ENCODE measurements around the gene RPS6KA2. TPM values are rescaled to one million over a fixed set of nuclear protein-coding genes. Genes with fewer than 3 reads are reported as not detected.

RPS6KA2 gene
- polyA plus RNA-seq, 1 donor (not counting 4 experiments of a cell fraction or from before 2014, with no cell fraction given) = 8.2 TPM

DNA sequence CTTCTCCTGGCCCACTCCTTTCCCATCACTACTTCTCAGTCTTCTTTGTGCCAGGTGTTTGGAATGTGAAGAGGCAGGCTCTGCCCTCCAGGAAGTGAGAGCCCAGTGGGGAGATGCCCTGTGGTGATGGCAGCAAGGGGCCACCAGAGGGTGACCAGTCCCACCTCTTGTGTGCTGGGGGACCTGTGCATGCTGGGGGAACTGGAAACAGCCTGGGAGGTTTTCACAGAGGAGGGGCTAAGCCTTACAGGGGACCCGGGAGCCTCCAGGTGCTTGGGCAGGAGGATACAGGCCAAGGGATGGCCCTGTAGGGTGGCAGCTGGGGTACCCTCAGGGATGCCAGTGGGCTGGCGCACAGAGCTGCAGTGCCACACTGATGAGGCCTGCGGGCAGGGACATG is 112.9 kb downstream of the RPS6KA2 start:
- Histone ChIP-seq H3K27ac (ENCODE audit: control insufficient read depth, insufficient read depth, low read length) (no peak overlapping the region), H3K27me3 (ENCODE audit: control insufficient read depth, extremely low read depth, insufficient read depth, low read length) (no peaks in the 10 kb centered on the region), H3K79me2 (ENCODE audit: control insufficient read depth, insufficient read depth, low read length) (no peaks in the 10 kb centered on the region), H3K9me3 (ENCODE audit: control insufficient read depth, low read depth, low read length) (no peaks in the 10 kb centered on the region), H2AFZ (ENCODE audit: control insufficient read depth, low read length) (no peak overlapping the region), H3K9me1 (ENCODE audit: control insufficient read depth, extremely low read depth, insufficient read depth, low read length) (no peaks in the 10 kb centered on the region), H3K9ac (ENCODE audit: control insufficient read depth, extremely low read depth, insufficient read depth, low read length) (no peak overlapping the region), H3K4me3 (ENCODE audit: control insufficient read depth in 2 of 3, extremely low read depth in 1 of 3, insufficient read depth in 2 of 3, low read depth in 1 of 3, low read length in 3 of 3) (no peak overlapping the region), H3K4me1 (ENCODE audit: control insufficient read depth, extremely low read depth, insufficient read depth, low read length) (peaks cover 8% of the 10 kb centered on the region), H4K20me1 (ENCODE audit: control insufficient read depth, extremely low read depth, insufficient read depth, low read length) (no peaks in the 10 kb centered on the region), H3K4me2 (ENCODE audit: control insufficient read depth, extremely low read depth, insufficient read depth, low read depth, low read length) (no peak overlapping the region), H3K36me3 (ENCODE audit: control insufficient read depth in 2 of 2, extremely low read depth in 1 of 2, insufficient read depth in 2 of 2, low read length in 2 of 2) (no peaks in the 10 kb centered on the region)
- DNase-seq (ENCODE audit: low read depth, low spot score) (no peak), FAIRE-seq (no peak)
- TF ChIP-seq EZH2 (IDR thresholded peaks at IDR 0.05; ENCODE audit: low read length) = no peak
- TF ChIP-seq, protein P1, sequence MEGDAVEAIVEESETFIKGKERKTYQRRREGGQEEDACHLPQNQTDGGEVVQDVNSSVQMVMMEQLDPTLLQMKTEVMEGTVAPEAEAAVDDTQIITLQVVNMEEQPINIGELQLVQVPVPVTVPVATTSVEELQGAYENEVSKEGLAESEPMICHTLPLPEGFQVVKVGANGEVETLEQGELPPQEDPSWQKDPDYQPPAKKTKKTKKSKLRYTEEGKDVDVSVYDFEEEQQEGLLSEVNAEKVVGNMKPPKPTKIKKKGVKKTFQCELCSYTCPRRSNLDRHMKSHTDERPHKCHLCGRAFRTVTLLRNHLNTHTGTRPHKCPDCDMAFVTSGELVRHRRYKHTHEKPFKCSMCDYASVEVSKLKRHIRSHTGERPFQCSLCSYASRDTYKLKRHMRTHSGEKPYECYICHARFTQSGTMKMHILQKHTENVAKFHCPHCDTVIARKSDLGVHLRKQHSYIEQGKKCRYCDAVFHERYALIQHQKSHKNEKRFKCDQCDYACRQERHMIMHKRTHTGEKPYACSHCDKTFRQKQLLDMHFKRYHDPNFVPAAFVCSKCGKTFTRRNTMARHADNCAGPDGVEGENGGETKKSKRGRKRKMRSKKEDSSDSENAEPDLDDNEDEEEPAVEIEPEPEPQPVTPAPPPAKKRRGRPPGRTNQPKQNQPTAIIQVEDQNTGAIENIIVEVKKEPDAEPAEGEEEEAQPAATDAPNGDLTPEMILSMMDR (optimal IDR thresholded peaks at IDR 0.05 in 1 of 3, IDR thresholded peaks at IDR 0.05 in 1 of 3, conservative IDR thresholded peaks at IDR 0.05 in 1 of 3; ENCODE audit: extremely low read depth in 1 of 3, insufficient read depth in 2 of 3, low read length in 3 of 3) = peak in 1 of 3 experiments; percentile 15
- dilution Hi-C loops (cut with MboI; ENCODE audit: extremely low pct_ligation_motif_present, low sequenced_read_pairs) = no loop called here

DNA sequence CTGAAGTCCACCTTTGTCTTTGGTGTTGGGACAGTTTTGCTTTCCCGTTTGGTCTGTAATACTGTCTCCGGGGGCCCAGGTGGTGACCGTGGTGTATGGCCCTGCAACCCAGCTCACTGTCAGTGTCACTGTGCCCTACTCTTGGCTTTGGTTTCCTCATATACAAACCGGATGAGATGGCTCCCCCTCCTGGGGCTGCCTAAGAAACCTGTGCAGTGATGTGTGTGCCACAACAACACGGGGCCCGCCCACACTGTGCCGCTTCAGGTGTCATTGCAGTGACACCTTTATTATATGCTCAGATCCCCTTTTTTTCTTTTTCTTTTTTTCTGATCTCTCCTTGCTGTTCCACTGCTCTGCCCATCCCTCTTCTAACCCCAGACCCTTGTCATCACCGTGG is 114.5 kb downstream of the RPS6KA2 start:
- H3K27me3 ChIP-seq (ENCODE audit: control insufficient read depth, extremely low read depth, insufficient read depth, low read length) = no peaks in the 10 kb centered on the region
- no peaks in the 10 kb centered on the region for H4K20me1 ChIP-seq (ENCODE audit: control insufficient read depth, extremely low read depth, insufficient read depth, low read length)
- DNase-seq (ENCODE audit: low read depth, low spot score) = no peak
- TF ChIP-seq, protein P1 (optimal IDR thresholded peaks at IDR 0.05 in 1 of 3, IDR thresholded peaks at IDR 0.05 in 1 of 3, conservative IDR thresholded peaks at IDR 0.05 in 1 of 3; ENCODE audit: extremely low read depth in 1 of 3, insufficient read depth in 2 of 3, low read length in 3 of 3) = peak in 1 of 3 experiments; percentile 12
- TF ChIP-seq EZH2 (IDR thresholded peaks at IDR 0.05; ENCODE audit: low read length) = no peak
- no peak overlapping the region for H3K4me2 ChIP-seq (ENCODE audit: control insufficient read depth, extremely low read depth, insufficient read depth, low read depth, low read length)
- H3K4me3 ChIP-seq (ENCODE audit: control insufficient read depth in 2 of 3, extremely low read depth in 1 of 3, insufficient read depth in 2 of 3, low read depth in 1 of 3, low read length in 3 of 3) = no peak overlapping the region
- no peak for FAIRE-seq
- H3K9ac ChIP-seq (ENCODE audit: control insufficient read depth, extremely low read depth, insufficient read depth, low read length) = no peak overlapping the region
- H3K27ac ChIP-seq (ENCODE audit: control insufficient read depth, insufficient read depth, low read length) = no peak overlapping the region
- peaks cover 8% of the 10 kb centered on the region for H3K4me1 ChIP-seq (ENCODE audit: control insufficient read depth, extremely low read depth, insufficient read depth, low read length)
- H3K79me2 ChIP-seq (ENCODE audit: control insufficient read depth, insufficient read depth, low read length) = no peaks in the 10 kb centered on the region
- H3K9me1 ChIP-seq (ENCODE audit: control insufficient read depth, extremely low read depth, insufficient read depth, low read length) = no peaks in the 10 kb centered on the region
- H3K9me3 ChIP-seq (ENCODE audit: control insufficient read depth, low read depth, low read length) = no peaks in the 10 kb centered on the region
- dilution Hi-C loops (cut with MboI; ENCODE audit: extremely low pct_ligation_motif_present, low sequenced_read_pairs) = no loop called here
- no peak overlapping the region for H2AFZ ChIP-seq (ENCODE audit: control insufficient read depth, low read length)
- no peaks in the 10 kb centered on the region for H3K36me3 ChIP-seq (ENCODE audit: control insufficient read depth in 2 of 2, extremely low read depth in 1 of 2, insufficient read depth in 2 of 2, low read length in 2 of 2)
